Measurements from ENCODE around the gene SLC6A16.
A peak's percentile ranks its signal among the peaks of the same experiment; 100 is the strongest.
"Not testable (repeated sequence)": the region's sequence is repeated elsewhere in the genome, so short reads cannot be mapped to it uniquely, and the experiment has no call there.

The SLC6A16 gene

DNA sequence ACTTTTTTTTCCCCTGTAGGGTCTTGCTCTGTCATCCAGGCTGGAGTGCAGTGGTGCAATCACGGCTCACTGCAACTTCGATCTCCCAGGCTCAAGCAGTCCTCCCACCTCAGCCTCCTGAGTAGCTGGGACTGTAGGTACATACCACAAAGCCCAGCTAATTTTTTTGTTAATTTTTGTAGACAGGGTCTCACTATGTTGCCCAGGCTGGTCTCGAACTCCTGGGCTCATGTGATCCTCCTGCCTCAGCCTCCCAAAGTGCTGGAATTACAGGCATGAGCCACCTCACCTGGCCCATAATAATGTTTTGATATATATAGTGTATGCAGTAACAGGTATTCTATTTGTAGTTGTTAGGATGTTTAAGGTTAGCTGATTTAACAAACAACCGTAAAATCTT is 6.2 kb upstream of the SLC6A16 start:
- DNase-seq (ENCODE audit: low read depth), result not testable (repeated sequence)

DNA sequence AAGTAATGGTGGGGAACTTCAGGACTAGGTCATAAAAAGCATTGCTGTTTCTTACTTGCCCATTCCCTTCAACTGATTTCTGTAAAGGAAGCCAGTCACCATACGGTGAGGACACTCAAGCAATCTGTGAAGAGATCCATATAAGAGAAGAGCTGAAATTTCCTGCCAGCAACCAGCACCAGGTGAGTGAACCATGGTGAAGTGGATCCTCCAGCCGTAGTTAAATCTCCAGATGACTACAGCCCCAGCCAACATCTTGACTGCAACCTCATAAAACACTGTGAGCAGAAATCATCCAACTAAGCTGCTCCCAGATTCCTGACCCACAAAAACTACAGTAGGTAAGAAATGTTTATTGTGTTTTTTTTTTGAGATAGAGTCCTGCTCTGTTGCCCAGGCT is 3.8 kb upstream of the SLC6A16 start:
- no peak for DNase-seq (ENCODE audit: low read depth)

DNA sequence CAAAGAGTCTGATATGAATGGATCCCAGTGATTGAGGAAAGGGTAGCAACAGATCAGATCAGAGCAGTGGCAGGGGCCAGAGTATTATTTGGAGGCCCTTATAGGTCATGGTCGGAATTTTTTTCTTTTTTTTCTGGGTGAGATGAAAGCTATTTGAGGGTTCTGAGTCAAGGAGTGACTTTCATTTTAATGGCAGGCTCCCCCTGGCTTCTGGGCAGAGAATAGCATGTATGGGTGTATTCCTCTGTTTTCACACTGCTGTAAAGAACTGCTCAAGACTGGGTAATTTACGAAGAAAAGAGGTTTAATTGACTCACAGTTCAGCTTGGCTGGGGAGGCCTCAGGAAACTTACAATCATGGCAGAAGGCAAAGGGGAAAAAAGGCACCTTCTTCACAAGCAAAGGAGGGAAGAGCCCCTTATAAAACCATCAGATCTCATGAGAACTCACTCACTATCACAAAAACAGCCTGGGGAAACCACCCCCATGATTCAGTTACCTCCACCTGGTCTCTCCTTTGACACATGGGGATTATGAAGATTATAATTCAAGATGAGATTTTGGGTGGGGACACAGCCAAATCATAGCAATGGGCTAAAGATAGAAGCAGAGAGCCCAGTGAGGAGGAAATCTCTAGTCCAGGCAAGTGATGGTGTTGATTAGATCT is 3.0 kb upstream of the SLC6A16 start:
- DNase-seq (ENCODE audit: low read depth), result peak; percentile 31

DNA sequence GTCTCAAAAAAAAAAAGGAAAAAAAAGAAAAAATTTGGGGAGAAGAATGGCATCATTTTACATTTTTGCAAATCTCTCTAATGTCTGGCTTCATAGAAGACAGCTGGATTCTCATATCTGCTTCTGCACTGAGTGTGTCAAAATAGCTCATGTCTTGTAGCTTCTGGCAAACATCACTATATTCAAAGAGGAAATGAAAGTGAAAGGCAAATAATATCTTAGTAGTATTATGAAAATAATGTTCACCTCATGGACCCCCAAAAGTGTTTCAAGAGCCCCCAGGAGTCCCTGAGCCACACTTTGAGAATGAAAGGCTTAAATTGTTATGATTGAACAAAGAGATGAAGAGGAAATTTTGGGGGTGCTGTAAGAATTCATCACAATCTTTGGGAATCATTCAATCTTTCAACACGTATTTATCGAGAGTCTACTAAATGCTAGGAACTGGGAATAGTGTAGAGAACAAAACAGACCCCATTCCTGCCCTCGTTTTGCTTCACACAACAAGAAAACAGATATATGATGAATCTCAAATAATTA is 1.2 kb upstream of the SLC6A16 start:
- no peak for DNase-seq (ENCODE audit: low read depth)

DNA sequence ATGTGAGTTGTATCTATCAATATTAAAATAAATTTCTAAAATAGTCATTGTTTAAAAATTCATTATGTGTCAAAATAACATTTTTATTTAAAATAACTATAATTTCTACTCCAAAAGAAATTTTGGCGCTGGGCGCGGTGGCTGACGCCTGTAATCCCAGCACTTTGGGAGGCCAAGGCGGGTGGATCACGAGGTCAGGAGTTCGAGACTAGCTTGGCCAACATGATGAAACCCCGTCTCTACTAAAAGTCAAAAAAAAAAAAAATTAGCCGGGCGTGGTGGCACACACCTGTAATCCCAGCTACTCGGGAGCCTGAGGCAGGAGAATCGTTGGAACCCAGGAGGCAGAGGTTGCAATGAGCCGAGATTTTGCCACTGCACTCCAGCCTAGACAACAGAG is 765 bp upstream of the SLC6A16 start:
- DNase-seq (ENCODE audit: low read depth), result not testable (repeated sequence)

DNA sequence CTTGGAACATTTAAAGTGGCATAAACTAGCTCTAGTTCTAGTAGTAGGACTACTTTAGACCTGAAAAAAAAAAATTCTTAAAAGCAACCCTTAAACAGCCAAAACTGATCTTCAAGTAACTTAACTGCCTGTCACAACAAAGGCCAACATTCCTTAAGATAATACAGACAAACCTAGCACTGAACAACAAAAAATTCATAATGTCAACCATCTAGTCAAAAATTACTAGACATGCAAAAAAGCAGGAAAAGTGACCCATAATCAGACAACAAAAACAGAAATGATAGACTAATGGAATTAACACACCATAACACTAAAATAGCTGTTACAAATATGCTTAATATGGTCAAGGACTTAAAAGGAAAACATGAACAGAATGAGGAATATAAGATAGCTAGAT is 6.7 kb downstream of the SLC6A16 start:
- DNase-seq (ENCODE audit: low read depth), result no peak

DNA sequence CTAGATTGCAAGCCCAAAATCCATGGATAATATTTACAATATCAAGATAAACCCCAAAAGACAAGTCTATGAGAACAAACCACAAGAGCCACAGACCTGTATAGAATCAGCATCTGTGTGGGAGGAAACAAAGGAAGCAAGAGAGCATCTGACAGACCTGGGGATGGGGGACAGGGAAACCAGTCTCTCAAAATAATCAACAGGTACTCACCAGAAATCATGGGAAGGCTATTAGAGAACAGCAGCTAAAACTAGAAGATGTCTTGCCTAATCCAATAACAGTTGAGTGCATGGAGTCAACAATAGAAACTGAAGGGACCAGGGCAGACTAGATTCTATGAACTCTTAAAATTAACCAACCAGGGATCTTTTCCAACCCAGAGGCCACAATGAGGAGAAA is 8.7 kb downstream of the SLC6A16 start:
- no peak for DNase-seq (ENCODE audit: low read depth)

DNA sequence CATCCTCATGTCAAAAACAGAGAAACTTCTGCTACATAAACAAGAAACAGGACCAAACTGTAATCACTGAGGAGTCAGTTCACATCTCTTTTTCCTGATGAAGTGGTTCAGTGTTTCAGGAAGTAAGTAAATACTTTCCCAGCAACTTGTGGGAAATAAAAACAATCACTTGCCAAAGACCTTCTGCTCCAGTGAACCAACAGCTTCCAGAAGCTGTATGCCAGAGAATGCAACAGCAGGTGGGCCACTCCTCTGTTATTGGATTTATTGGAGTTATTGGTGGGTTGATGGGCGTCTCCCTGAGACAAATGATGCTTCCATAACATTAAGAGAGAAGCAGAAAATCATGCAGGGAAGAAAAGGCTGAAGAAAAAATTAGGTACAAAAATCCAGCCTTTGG is 9.9 kb downstream of the SLC6A16 start:
- DNase-seq (ENCODE audit: low read depth), result no peak

DNA sequence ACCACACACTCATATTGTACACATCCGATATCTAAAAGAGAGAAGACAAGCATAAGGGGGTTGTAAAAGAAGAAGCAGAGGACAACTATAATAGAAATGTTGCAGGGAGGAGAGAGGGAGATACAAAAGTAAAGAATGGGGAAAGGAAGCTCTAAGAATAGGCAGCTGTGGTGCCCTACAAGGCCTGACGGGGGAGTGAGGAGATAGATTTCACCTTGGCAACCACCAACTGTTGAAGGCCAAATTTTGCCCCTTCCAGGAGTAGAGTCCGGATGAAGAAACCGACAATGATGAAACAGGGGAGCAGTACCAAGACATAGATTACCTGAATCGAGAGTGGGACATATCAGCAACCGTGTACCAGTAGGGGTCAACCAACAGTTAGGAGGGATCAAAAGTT is 15.9 kb downstream of the SLC6A16 start:
- DNase-seq (ENCODE audit: low read depth), result no peak

DNA sequence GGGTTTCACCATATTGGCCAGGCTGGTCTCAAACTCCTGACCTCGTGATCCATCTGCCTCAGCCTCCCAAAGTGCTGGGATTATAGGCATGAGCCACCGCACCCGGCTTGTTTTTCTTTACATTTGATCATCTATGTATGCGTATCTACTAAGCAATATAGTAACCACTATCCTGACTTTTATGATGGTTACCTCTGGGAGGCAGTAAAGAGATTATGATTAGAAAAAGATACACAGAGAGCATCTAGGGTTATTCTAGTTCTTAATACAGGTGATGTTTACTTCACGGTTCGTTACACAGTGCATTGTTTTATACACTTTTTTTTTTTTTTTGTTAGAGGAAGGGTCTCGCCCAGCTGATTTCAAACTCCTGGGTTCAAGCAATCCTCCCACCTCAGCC is 18.3 kb downstream of the SLC6A16 start:
- DNase-seq (ENCODE audit: low read depth), result not testable (repeated sequence)

DNA sequence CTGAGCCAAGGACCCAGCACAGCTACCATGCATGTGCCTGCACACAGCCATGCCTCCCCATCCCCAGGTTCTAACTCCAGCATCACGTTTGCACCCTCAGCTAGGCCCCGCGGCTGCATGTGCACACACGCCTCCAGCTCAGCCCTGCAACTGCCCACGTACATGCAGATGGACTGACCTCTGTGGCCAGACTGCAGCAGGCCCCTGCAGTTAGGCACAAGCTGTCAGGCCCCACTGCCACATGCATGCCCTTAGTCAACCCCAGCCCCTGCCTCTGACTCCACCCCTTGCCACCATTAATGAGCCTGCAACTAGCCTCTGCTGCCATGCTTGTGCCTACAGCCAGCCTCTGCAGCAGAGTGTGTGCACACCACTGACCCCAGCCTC is 23.1 kb downstream of the SLC6A16 start:
- DNase-seq (ENCODE audit: low read depth), result no peak

DNA sequence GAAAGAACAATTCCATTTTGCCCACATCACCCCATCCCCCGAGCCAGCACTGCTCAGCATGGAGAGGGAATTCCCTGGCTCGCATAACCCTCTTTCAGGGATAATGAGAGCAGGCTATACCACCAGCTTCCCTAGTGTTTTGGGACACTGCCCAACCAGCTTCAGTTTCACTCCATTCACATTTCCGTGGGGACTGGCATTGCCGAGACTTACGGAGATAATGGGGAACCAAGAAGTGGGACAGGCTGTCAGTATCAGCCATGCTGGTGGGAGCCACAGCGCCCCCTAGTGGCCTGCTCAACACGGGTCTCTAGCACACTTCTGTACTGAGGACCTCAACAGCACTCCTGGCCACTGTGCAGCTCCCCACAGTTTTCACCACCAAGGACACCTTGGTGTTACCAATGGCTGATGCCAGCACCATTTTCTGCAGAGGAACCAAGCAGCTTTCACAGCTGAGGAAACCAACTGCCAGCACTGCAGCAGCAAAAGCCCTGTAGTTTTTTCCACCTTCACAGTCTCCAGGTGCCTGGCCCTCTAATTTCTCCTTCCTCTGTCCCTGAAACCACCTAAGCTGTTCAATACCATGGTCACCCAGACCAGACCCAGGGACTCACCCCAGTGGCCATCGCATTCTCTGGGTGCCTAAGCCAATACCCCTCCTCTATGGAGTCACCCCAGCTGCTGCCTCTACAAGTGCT is 23.7 kb downstream of the SLC6A16 start:
- peak; percentile 76 for DNase-seq (ENCODE audit: low read depth)

DNA sequence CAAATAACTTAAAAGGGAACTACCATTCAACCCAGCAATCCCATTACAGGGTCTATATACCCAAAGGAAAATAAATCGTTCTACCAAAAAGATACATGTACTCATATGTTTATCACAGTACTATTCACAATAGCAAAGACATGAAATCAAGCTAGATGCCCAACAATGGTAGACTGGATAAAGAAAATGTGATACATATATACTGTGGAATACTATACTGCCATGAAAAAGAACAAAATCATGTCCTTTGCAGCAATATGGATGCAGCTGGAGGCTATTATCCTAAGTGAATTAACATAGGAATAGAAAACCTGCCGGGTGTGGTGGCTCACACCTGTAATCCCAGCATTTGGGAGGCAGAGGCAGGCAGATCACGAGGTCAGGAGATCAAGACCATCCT is 26.3 kb downstream of the SLC6A16 start:
- DNase-seq (ENCODE audit: low read depth), result not testable (repeated sequence)

DNA sequence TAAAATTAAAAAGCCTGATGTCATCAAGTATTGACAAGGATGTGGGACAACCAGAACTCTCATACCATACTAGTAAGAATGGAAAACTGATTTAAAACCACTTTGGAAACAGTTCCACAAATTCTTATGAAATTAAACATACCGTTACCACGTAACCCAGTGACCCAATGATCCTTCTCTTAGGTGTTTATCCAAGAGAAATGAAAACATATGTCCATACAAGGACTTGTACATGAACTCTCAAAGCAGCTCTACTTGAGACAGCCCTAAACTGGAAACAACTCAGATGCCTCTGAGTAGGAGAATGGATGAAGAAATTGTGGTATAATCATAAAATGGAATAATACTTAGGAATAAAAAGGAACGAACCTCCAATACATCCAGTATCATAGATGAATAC is 27.6 kb downstream of the SLC6A16 start:
- no peak for DNase-seq (ENCODE audit: low read depth)

DNA sequence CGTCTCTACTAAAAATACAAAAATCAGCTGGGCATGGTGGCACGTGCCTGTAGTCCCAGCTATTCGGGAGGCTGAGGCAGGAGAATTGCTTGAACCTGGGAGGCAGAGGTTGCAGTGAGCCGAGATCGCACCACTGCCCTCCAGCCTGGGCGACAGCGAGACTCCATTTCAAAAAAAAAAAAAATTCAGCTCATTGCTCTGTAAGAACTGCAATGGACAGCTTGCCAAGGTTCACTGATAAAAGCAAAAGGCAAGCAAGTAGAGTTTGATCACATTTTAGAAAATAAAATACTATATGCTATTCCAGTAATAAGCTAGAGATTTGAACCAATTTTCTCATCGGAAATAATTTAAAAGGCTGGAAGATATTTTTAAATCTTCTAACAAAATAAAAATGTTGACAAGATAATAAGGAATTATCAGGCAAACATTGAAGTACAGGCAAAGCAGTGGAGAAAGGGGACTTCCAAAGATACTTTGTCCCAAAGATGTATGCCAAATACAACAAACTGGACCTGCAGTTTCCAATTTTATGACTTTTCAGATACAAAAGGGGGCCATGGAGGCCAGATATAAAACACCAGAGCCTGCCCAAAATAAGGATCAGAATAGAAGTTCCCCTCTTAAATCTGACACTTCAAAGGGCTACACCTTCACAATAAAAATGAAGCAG is 29.6 kb downstream of the SLC6A16 start:
- DNase-seq (ENCODE audit: low read depth), result no peak

DNA sequence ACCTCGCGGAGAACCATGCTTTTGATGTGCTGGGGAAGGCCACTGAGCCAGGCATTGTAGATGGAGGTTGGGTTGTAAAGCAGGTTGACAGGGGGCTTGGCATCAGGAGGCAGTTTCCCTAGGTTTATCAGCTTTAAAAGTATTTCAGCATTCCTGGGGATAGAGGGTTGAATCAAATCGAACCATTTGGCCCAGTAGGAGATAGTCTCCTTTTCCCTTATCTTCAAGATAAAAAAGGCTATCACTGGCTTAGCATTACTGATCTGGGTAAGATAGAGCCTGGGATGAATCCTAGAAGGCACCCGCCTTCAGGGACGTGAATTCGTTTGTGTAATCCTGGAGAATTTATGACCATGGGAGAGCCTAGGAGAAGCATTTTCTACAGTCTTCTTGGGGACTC is 30.6 kb downstream of the SLC6A16 start:
- no peak for DNase-seq (ENCODE audit: low read depth)

DNA sequence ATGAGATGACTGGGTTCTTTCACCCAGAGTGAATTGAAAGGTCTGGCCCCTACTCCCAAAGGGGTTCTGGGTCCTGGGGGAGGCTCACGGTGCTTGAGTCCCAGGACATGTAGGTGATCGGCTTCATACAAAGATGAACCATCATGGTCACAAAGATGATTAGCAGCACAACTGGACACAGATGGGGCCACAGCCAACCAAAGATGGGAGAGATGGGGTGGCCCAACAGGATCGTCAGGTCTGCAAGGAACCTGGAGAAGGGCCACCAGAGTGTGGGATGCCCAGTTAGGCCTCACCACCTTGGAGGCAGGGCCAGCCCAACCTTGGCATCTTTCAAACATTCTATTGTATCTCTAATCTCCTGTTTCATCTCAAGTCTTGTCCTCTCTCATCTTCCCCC is 34.5 kb downstream of the SLC6A16 start:
- no peak for DNase-seq (ENCODE audit: low read depth)

DNA sequence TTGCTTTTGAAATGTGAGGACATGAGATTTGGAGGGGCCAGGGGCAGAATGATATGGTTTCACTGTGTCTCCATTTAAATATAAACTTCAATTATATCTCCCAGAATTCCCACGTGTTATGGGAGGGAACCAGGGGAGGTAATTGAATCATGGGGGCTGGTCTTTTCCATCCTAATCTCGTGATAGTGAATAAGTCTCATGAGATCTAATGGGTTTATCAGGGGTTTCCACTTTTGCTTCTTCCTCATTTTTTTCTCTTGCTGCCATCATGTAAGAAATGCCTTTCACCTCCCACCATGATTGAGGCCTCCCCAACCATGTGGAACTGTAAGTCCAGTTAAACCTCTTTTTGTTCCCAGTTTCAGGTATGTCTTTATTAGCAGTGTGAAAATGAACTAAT is 35.7 kb downstream of the SLC6A16 start:
- not testable (repeated sequence) for DNase-seq (ENCODE audit: low read depth)

DNA sequence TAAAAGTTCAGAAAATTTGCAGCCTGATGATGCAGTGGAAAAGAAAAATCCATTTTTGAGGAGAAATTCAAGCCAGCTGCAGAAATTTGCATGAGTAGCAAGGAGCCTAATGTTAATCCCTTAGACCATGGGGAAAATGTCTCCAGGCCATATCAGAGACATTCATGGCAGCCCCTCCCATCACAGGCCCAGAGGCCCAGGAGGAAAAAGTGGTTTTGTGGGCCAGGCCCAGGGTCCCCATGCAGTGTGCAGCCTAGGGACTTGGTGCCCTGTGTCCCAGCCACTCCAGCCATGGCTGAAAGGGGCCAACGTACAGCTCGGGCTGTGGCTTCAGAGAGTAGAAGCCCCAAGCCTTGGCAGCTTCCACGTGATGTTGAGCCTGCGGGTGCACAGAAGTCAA is 36.8 kb downstream of the SLC6A16 start:
- not testable (repeated sequence) for DNase-seq (ENCODE audit: low read depth)

DNA sequence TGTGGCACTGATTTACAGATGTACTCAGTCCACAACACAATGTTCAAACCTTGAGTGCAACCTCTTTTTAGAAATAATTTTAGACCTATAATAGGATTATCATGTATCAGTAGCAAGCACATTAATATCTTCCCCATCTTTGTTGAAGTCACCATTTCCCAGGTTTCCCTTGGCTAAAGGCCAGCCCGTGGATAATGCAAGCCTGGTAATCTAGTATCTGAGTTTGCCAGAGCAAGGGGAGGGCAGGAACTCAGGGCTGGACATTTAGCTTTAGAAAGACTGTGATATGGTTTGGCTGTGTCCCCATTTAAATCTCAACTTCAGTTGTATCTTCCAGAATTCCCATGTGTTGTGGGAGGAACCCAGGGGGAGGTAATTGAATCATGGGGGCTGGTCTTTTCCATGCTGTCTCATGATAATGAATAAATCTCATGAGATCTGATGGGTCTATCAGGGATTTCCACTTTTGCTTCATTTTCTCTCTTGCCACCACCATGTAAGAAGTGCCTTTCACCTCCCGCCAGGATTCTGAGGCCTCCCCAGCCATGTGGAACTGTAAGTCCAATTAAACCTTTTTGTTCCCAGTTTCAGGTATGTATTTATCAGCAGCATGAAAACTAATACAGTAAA is 37.7 kb downstream of the SLC6A16 start:
- DNase-seq (ENCODE audit: low read depth), result no peak

DNA sequence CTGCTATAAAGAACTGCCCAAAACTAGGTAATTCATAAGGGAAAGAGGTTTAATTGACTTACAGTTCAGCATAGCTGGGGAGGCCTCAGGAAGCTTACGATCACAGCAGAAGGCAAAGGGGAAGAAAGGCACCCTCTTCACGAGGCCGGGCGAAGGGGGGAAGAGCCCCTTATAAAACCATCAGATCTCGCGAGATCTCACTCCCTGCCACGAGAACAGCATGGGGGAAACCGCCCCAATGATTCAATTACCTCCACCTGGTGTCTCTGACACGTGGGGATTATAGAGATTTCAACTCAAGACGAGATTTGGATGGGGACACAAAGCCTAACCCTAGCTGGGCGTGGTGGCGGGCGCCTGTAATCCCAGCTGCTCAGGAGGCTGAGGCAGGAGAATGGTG is 42.8 kb downstream of the SLC6A16 start:
- no peak for DNase-seq (ENCODE audit: low read depth)

DNA sequence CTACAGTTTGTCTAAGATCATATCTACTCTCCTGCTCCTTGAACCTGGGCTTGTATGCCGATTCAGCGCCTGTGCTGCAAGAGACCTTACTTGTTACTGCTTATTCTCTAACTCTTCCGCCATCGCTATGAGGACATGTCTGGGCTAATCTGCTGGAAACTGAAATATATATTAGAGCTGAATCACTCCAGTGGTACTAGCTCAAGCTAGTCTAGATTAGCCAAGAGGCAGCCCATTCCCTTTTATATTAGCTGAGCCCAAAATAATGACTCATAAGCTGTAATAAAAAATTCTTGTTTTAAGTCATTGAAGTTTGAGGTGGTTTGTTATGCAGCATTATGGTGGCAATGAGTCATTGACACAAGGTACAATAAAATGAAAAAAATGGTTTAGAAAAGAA is 52.8 kb downstream of the SLC6A16 start:
- no peak for DNase-seq (ENCODE audit: low read depth)

Measured in activated T-cell treated with anti-CD3 and anti-CD28 coated beads for 1 hour (primary cell).